Liver (tissue), 3 donors: ENCODE data around the gene LRPPRC.

Experiments used
- EGR1 ChIP-seq, 2 donors: IDR thresholded peaks; 2 replicates each; pipeline ENCODE4 v1.6.1; 2016 to 2018; ENCODE audit warnings: antibody characterized with exemption in 2 of 2, low read depth in 2 of 2
- YY1 ChIP-seq: IDR thresholded peaks from 2 replicates; pipeline ENCODE4 v1.6.1; 2016; ENCODE audit warnings: antibody characterized with exemption, mild to moderate bottlenecking
- TF ChIP-seq, protein P1 (sequence below): IDR thresholded peaks from 2 replicates; pipeline ENCODE4 v1.6.1; 2016; ENCODE audit warnings: antibody characterized with exemption, mild to moderate bottlenecking
- TF ChIP-seq, protein P2 (sequence below): fragments of 150-350 bp; IDR thresholded peaks from 2 replicates; pipeline ENCODE4 v1.5.1; 2017; ENCODE audit warnings: improper control_type of control experiment, low read depth, low read length; ENCODE audit not compliant: missing input control
- TF ChIP-seq, protein P3 (sequence below): IDR thresholded peaks from 2 replicates; pipeline ENCODE4 v1.6.1; 2016; ENCODE audit warnings: antibody characterized with exemption
- TF ChIP-seq, protein P4 (sequence below): IDR thresholded peaks from 2 replicates; pipeline ENCODE4 v1.6.1; 2016; ENCODE audit warnings: antibody characterized with exemption
- donor health status: healthy.
- donor health status: healthy.

DNA sequence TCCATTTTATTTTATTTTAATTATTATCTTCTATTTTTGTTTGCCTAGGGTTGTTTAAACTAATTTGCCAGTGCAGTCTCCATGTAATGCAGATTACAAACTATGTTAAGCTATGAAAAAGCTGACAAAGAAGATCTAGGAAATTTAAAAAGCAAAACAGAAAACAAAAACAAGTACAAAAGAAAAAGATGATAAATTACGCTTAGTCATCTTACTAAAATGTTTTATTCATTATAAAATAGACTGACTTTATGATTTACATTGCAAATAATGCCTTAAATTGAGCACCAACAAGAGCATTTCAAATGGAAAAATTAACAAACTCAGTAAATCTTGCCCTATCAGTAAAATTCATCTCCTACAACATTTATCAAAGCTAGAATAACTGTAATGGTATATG, 52.9 kb downstream of the LRPPRC start:
- TF ChIP-seq, protein P1, sequence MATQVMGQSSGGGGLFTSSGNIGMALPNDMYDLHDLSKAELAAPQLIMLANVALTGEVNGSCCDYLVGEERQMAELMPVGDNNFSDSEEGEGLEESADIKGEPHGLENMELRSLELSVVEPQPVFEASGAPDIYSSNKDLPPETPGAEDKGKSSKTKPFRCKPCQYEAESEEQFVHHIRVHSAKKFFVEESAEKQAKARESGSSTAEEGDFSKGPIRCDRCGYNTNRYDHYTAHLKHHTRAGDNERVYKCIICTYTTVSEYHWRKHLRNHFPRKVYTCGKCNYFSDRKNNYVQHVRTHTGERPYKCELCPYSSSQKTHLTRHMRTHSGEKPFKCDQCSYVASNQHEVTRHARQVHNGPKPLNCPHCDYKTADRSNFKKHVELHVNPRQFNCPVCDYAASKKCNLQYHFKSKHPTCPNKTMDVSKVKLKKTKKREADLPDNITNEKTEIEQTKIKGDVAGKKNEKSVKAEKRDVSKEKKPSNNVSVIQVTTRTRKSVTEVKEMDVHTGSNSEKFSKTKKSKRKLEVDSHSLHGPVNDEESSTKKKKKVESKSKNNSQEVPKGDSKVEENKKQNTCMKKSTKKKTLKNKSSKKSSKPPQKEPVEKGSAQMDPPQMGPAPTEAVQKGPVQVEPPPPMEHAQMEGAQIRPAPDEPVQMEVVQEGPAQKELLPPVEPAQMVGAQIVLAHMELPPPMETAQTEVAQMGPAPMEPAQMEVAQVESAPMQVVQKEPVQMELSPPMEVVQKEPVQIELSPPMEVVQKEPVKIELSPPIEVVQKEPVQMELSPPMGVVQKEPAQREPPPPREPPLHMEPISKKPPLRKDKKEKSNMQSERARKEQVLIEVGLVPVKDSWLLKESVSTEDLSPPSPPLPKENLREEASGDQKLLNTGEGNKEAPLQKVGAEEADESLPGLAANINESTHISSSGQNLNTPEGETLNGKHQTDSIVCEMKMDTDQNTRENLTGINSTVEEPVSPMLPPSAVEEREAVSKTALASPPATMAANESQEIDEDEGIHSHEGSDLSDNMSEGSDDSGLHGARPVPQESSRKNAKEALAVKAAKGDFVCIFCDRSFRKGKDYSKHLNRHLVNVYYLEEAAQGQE: no peak
- TF ChIP-seq, protein P2, sequence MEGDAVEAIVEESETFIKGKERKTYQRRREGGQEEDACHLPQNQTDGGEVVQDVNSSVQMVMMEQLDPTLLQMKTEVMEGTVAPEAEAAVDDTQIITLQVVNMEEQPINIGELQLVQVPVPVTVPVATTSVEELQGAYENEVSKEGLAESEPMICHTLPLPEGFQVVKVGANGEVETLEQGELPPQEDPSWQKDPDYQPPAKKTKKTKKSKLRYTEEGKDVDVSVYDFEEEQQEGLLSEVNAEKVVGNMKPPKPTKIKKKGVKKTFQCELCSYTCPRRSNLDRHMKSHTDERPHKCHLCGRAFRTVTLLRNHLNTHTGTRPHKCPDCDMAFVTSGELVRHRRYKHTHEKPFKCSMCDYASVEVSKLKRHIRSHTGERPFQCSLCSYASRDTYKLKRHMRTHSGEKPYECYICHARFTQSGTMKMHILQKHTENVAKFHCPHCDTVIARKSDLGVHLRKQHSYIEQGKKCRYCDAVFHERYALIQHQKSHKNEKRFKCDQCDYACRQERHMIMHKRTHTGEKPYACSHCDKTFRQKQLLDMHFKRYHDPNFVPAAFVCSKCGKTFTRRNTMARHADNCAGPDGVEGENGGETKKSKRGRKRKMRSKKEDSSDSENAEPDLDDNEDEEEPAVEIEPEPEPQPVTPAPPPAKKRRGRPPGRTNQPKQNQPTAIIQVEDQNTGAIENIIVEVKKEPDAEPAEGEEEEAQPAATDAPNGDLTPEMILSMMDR: no peak
- TF ChIP-seq EGR1 (IDR thresholded peaks at IDR 0.05; ENCODE audit: low read depth in 2 of 2): no peak
- TF ChIP-seq, protein P3, sequence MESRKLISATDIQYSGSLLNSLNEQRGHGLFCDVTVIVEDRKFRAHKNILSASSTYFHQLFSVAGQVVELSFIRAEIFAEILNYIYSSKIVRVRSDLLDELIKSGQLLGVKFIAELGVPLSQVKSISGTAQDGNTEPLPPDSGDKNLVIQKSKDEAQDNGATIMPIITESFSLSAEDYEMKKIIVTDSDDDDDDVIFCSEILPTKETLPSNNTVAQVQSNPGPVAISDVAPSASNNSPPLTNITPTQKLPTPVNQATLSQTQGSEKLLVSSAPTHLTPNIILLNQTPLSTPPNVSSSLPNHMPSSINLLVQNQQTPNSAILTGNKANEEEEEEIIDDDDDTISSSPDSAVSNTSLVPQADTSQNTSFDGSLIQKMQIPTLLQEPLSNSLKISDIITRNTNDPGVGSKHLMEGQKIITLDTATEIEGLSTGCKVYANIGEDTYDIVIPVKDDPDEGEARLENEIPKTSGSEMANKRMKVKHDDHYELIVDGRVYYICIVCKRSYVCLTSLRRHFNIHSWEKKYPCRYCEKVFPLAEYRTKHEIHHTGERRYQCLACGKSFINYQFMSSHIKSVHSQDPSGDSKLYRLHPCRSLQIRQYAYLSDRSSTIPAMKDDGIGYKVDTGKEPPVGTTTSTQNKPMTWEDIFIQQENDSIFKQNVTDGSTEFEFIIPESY: no peak
- TF ChIP-seq YY1: no peak
- TF ChIP-seq, protein P4, sequence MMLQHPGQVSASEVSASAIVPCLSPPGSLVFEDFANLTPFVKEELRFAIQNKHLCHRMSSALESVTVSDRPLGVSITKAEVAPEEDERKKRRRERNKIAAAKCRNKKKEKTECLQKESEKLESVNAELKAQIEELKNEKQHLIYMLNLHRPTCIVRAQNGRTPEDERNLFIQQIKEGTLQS: no peak
